Neuronal stem cell (in vitro differentiated cells): ENCODE results near the gene CHRNA1.

Experiments used
- DNase-seq: peaks from one replicate; pipeline ENCODE4 v3.0.0-alpha.2; 2013; ENCODE audit warnings: low spot score
- H2AFZ ChIP-seq: one replicate; pipeline ENCODE4 v1.6.1; 2013; ENCODE audit warnings: mild to moderate bottlenecking, low read length, inconsistent platforms
- H2AK5ac ChIP-seq: 2 replicates; pipeline ENCODE4 v1.6.1; 2013; ENCODE audit warnings: low read depth, mild to moderate bottlenecking, inconsistent platforms, low read length, moderate library complexity, mixed read lengths
- H2BK120ac ChIP-seq: 2 replicates; pipeline ENCODE4 v1.6.1; 2013; ENCODE audit warnings: low read depth, mild to moderate bottlenecking, inconsistent platforms, low read length, moderate library complexity, mixed read lengths
- H2BK12ac ChIP-seq: one replicate; pipeline ENCODE4 v1.6.1; 2013; ENCODE audit warnings: low read length, inconsistent platforms
- H2BK15ac ChIP-seq: 2 replicates; pipeline ENCODE4 v1.6.1; 2013; ENCODE audit warnings: mild to moderate bottlenecking, low read length, inconsistent platforms, mixed read lengths
- H2BK5ac ChIP-seq: one replicate; pipeline ENCODE4 v1.6.1; 2013; ENCODE audit warnings: inconsistent platforms, mild to moderate bottlenecking, low read length, moderate library complexity
- H3K14ac ChIP-seq: one replicate; pipeline ENCODE4 v1.6.1; 2013; ENCODE audit warnings: low read length, inconsistent platforms
- H3K18ac ChIP-seq: 2 replicates; pipeline ENCODE4 v1.6.1; 2013; ENCODE audit warnings: low read length, inconsistent platforms
- H3K23ac ChIP-seq: 2 replicates; pipeline ENCODE4 v1.6.1; 2013; ENCODE audit warnings: low read depth, mild to moderate bottlenecking, mixed read lengths, low read length, inconsistent platforms; ENCODE audit not compliant: poor library complexity
- H3K27ac ChIP-seq: replicated peaks from 3 replicates; pipeline ENCODE4 v1.5.1; 2013; ENCODE audit warnings: low read length, inconsistent platforms
- H3K27me3 ChIP-seq, 3 experiments: 2 replicates each; pipeline ENCODE4 v1.6.1; 2013; ENCODE audit warnings: low read length in 3 of 3, mild to moderate bottlenecking in 2 of 3, inconsistent platforms in 1 of 3, low read depth in 1 of 3, mixed read lengths in 1 of 3, moderate library complexity in 1 of 3; ENCODE audit not compliant: control insufficient read depth in 3 of 3, insufficient read depth in 3 of 3
- H3K36me3 ChIP-seq, 2 donors: replicated peaks in 1 of 2; 2 replicates each; pipeline ENCODE4 v1.6.1; 2013; ENCODE audit warnings: low read length in 2 of 2; ENCODE audit not compliant: control insufficient read depth in 2 of 2, insufficient read depth in 2 of 2
- H3K4ac ChIP-seq: 2 replicates; pipeline ENCODE4 v1.6.1; 2013; ENCODE audit warnings: inconsistent platforms, mild to moderate bottlenecking, low read length, moderate library complexity
- H3K4me1 ChIP-seq, 2 donors: 1 replicate in 1 of 2; 2 replicates in 1 of 2; pipeline ENCODE4 v1.6.1; 2013; ENCODE audit warnings: low read length in 2 of 2, low read depth in 1 of 2; ENCODE audit not compliant: control insufficient read depth in 2 of 2, insufficient read depth in 1 of 2
- H3K4me2 ChIP-seq: one replicate; pipeline ENCODE4 v1.6.1; 2013; ENCODE audit warnings: mild to moderate bottlenecking, low read length, inconsistent platforms; ENCODE audit not compliant: insufficient read depth, poor library complexity, severe bottlenecking
- H3K4me3 ChIP-seq, 2 donors: 2 replicates each; pipeline ENCODE4 v1.5.1; 2013; ENCODE audit warnings: low read length in 2 of 2, mild to moderate bottlenecking in 2 of 2, inconsistent platforms in 1 of 2, moderate library complexity in 1 of 2
- H3K79me1 ChIP-seq: one replicate; pipeline ENCODE4 v1.6.1; 2013; ENCODE audit warnings: low read depth, mild to moderate bottlenecking, inconsistent platforms, low read length, moderate library complexity
- H3K9ac ChIP-seq: one replicate; pipeline ENCODE4 v1.6.1; 2013; ENCODE audit warnings: mild to moderate bottlenecking, low read depth, low read length, inconsistent platforms; ENCODE audit not compliant: poor library complexity
- H3K9me3 ChIP-seq, 2 donors: replicated peaks in 1 of 2; 2 replicates each; pipeline versions ENCODE3 to v1.6.1; 2013; ENCODE audit warnings: low read length in 2 of 2, mild to moderate bottlenecking in 2 of 2, inconsistent platforms in 1 of 2, low read depth in 1 of 2, mixed read lengths in 1 of 2, moderate library complexity in 1 of 2; ENCODE audit not compliant: control insufficient read depth in 2 of 2, insufficient read depth in 1 of 2
- H4K8ac ChIP-seq: one replicate; pipeline ENCODE4 v1.6.1; 2013; ENCODE audit warnings: low read depth, mild to moderate bottlenecking, inconsistent platforms, low read length, moderate library complexity
- H4K91ac ChIP-seq: one replicate; pipeline ENCODE4 v1.6.1; 2013; ENCODE audit warnings: low read length, low read depth, mild to moderate bottlenecking, inconsistent platforms; ENCODE audit not compliant: poor library complexity
- WGBS, 2 donors: extraction: QIAGEN DNeasy Blood & Tissue Kit; methylation state at CpG; one replicate each; pipeline ENCODE4 v1.1.7; 2013; ENCODE audit warnings: missing lambda C conversion rate in 2 of 2, mixed read lengths in 1 of 2; ENCODE audit not compliant: insufficient read length in 2 of 2, insufficient replicate concordance in 1 of 2; ENCODE audit errors: extremely low coverage in 2 of 2; 5-methylcytosine and 5-hydroxymethylcytosine counted together

CHRNA1 gene

DNA sequence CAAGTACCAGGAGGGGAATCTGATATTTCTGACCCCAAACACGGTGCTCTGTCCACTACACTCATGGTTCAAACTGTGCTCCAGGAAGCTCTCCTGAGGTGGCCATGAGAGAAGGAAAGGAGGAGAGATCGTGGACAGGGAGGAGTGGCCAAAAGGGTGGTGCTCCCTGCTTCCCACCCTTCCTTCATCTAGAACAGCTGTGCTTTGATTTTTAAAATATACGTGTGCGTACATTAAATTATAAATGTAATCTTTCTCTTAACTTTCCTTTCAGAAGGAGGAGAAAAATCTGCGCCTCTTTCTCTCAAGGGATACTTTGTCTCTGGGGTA is 8.2 kb upstream of the CHRNA1 start:
- H3K27ac ChIP-seq: peak overlapping the region; percentile 73
- no peak overlapping the region for H2BK5ac ChIP-seq
- H3K4ac ChIP-seq: no peak overlapping the region
- H3K4me2 ChIP-seq: no peak overlapping the region
- H3K27me3 ChIP-seq: no peaks in the 10 kb centered on the region
- H3K9me3 ChIP-seq: no peaks in the 10 kb centered on the region
- no peak overlapping the region for H3K4me3 ChIP-seq
- no peak overlapping the region for H2BK15ac ChIP-seq
- no peak overlapping the region for H3K9ac ChIP-seq
- no peak overlapping the region for H4K91ac ChIP-seq
- H2AFZ ChIP-seq: peak overlapping the region; percentile 1
- H2BK120ac ChIP-seq: no peak overlapping the region
- no peaks in the 10 kb centered on the region for H3K79me1 ChIP-seq
- DNase-seq: no peak
- peak overlapping the region; percentile 21 for H2AK5ac ChIP-seq
- H3K4me1 ChIP-seq: peaks cover 13 to 25% of the 10 kb centered on the region in 2 donors
- no CpG with 5 or more reads among the region's 5 CpGs for WGBS, 2 donors
- no peak overlapping the region for H3K14ac ChIP-seq
- no peak overlapping the region for H3K23ac ChIP-seq
- peak overlapping the region; percentile 20 for H3K18ac ChIP-seq
- no peak overlapping the region for H2BK12ac ChIP-seq
- H4K8ac ChIP-seq: peak overlapping the region; percentile 67
- H3K36me3 ChIP-seq: no peaks in the 10 kb centered on the region

GRCh38 chr2:174771631-174772471 is 7.6 kb upstream of the CHRNA1 start:
- Histone ChIP-seq H3K9ac (no peak overlapping the region), H3K4me3 (no peak overlapping the region), H2AK5ac (no peak overlapping the region), H3K23ac (no peak overlapping the region), H3K14ac (no peak overlapping the region), H4K8ac (peak overlapping the region; percentile 67), H2BK120ac (no peak overlapping the region), H2BK12ac (no peak overlapping the region), H3K4me2 (no peak overlapping the region), H2BK15ac (no peak overlapping the region), H3K4ac (no peak overlapping the region), H3K27me3 (no peaks in the 10 kb centered on the region), H3K9me3 (no peaks in the 10 kb centered on the region), H3K36me3 (no peaks in the 10 kb centered on the region), H2AFZ (peak overlapping the region; percentile 6), H3K79me1 (no peaks in the 10 kb centered on the region), H3K4me1 (peaks cover 12 to 21% of the 10 kb centered on the region in 2 donors), H4K91ac (no peak overlapping the region), H3K18ac (peak overlapping the region; percentile 20), H3K27ac (peak overlapping the region; percentile 73), H2BK5ac (no peak overlapping the region)
- DNase-seq: peak; percentile 75
- no CpG with 5 or more reads among the region's 14 CpGs for WGBS, 2 donors

GRCh38 chr2:174771136-174771535 is 6.9 kb upstream of the CHRNA1 start:
- Histone ChIP-seq H3K4me1 (peaks cover 10 to 21% of the 10 kb centered on the region in 2 donors), H3K27me3 (no peaks in the 10 kb centered on the region), H2BK12ac (no peak overlapping the region), H4K91ac (no peak overlapping the region), H3K4me2 (no peak overlapping the region), H3K79me1 (no peaks in the 10 kb centered on the region), H4K8ac (no peak overlapping the region), H3K9me3 (no peaks in the 10 kb centered on the region), H2BK120ac (no peak overlapping the region), H3K9ac (no peak overlapping the region), H2BK15ac (no peak overlapping the region), H3K36me3 (no peaks in the 10 kb centered on the region), H3K14ac (no peak overlapping the region), H3K4me3 (no peak overlapping the region), H3K18ac (no peak overlapping the region), H2AK5ac (no peak overlapping the region), H2AFZ (peak overlapping the region; percentile 6), H3K23ac (no peak overlapping the region), H3K27ac (no peak overlapping the region), H2BK5ac (no peak overlapping the region), H3K4ac (no peak overlapping the region)
- WGBS, 2 donors: no CpG with 5 or more reads among the region's 3 CpGs
- no peak for DNase-seq

DNA sequence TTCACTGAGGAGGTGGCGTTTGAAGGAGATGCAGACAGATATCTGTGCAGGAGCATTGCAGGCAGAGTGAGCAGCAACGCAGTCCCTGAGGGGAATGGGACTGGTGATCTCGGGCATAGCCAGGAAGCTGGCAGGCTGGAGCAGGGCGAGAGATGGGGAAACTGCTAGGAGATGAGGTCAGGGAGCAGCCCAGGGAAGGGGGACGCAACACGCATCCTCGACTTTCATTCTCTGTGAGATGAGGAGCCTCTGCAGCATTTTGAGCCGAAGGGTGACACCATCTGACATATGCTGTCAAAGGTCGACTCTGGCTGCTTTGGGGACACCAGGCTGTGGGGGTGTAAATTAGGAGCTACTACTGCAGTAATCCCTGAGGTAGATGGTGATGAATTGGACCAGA is 4.3 kb upstream of the CHRNA1 start:
- no peak overlapping the region for H3K14ac ChIP-seq
- H4K8ac ChIP-seq: no peak overlapping the region
- H3K27ac ChIP-seq: no peak overlapping the region
- peak overlapping the region; percentile 35 for H4K91ac ChIP-seq
- peak overlapping the region; percentile 30 for H3K9ac ChIP-seq
- H3K18ac ChIP-seq: peak overlapping the region; percentile 92
- WGBS, 2 donors: no CpG with 5 or more reads among the region's 9 CpGs
- no peak overlapping the region for H2BK120ac ChIP-seq
- no peaks in the 10 kb centered on the region for H3K27me3 ChIP-seq
- no peaks in the 10 kb centered on the region for H3K9me3 ChIP-seq
- no peaks in the 10 kb centered on the region for H3K79me1 ChIP-seq
- H3K4me3 ChIP-seq: no peak overlapping the region
- no peak overlapping the region for H3K4me2 ChIP-seq
- DNase-seq: no peak
- no peak overlapping the region for H2BK5ac ChIP-seq
- no peak overlapping the region for H2BK15ac ChIP-seq
- no peak overlapping the region for H2BK12ac ChIP-seq
- H2AFZ ChIP-seq: peak overlapping the region; percentile 41
- H2AK5ac ChIP-seq: peak overlapping the region; percentile 31
- H3K36me3 ChIP-seq: no peaks in the 10 kb centered on the region
- no peak overlapping the region for H3K4ac ChIP-seq
- H3K23ac ChIP-seq: peak overlapping the region; percentile 86
- peaks cover 13 to 24% of the 10 kb centered on the region in 2 donors for H3K4me1 ChIP-seq
